Measurements from ENCODE around the gene SNX13.
"Not testable (repeated sequence)": the region's sequence is repeated elsewhere in the genome, so short reads cannot be mapped to it uniquely, and the experiment has no call there.

The SNX13 gene

DNA sequence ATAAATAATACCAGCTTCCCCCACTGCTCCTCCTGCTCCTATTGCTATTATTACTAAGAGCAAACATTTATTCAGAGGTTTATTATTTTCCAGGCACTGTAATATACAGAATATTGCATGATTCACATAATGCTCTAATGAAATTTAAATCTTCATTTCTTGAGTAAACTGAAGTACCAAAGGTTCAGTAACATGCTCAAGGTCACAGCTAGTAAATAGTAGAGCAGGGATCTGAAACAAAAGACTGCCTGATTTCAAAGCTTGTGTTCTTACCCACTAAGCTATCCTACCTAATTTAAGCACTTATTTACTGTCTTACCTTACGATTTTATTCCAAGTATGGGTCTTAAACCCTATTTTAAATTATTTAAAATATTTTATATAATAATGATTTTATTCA lies 126.2 kb downstream of the SNX13 start:
- Histone ChIP-seq H3K27ac (no peak overlapping the region), H3K4me3 (IDR thresholded peaks at IDR 0.05; ENCODE audit: insufficient read depth, low read depth, low read length) (no peak overlapping the region), H3K4me2 (no peak overlapping the region), H3K4me1 (ENCODE audit: low read depth, poor library complexity, severe bottlenecking) (no peaks in the 10 kb centered on the region), H2AFZ (ENCODE audit: low read depth) (no peak overlapping the region), H3K9ac (no peak overlapping the region), H3K36me3 (ENCODE audit: insufficient read depth) (no peaks in the 10 kb centered on the region), H4K20me1 (ENCODE audit: insufficient read depth) (no peaks in the 10 kb centered on the region), H3K79me2 (ENCODE audit: insufficient read depth, low read depth) (no peaks in the 10 kb centered on the region), H3K27me3 (ENCODE audit: insufficient read depth, low read depth) (no peaks in the 10 kb centered on the region)
- no peak for TF ChIP-seq CTCF (conservative IDR thresholded peaks at IDR 0.05; ENCODE audit: low read depth, low read length)

DNA sequence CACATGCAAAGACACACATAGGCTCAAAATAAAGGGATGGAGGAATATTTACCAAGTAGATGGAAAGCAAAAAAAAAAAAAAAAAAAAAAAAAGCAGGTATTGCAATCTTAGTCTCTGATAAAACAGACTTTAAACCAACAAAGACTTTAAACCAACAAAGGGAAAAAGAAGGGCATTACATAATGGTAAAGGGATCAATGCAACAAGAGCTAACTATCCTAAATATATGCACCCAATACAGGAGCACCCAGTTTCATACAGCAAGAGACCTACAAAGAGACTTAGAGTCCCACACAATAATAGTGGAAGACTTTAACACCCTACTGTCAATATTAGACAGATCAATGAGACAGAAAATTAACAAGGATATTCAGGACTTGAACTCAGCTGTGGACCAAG lies 131.1 kb downstream of the SNX13 start:
- not testable (repeated sequence) for H3K4me3 ChIP-seq (IDR thresholded peaks at IDR 0.05; ENCODE audit: insufficient read depth, low read depth, low read length); H3K36me3 ChIP-seq (ENCODE audit: insufficient read depth)

GRCh38 chr7:17807242-17807641 lies 133.1 kb downstream of the SNX13 start:
- H3K27me3 ChIP-seq (ENCODE audit: insufficient read depth, low read depth) = no peaks in the 10 kb centered on the region
- no peak overlapping the region for H3K27ac ChIP-seq
- no peaks in the 10 kb centered on the region for H4K20me1 ChIP-seq (ENCODE audit: insufficient read depth)
- no peak overlapping the region for H2AFZ ChIP-seq (ENCODE audit: low read depth)
- no peaks in the 10 kb centered on the region for H3K4me1 ChIP-seq (ENCODE audit: low read depth, poor library complexity, severe bottlenecking)
- no peak overlapping the region for H3K4me2 ChIP-seq
- TF ChIP-seq CTCF (conservative IDR thresholded peaks at IDR 0.05; ENCODE audit: low read depth, low read length) = no peak
- H3K36me3 ChIP-seq (ENCODE audit: insufficient read depth) = no peaks in the 10 kb centered on the region
- H3K79me2 ChIP-seq (ENCODE audit: insufficient read depth, low read depth) = no peaks in the 10 kb centered on the region
- H3K4me3 ChIP-seq (IDR thresholded peaks at IDR 0.05; ENCODE audit: insufficient read depth, low read depth, low read length) = no peak overlapping the region
- no peak overlapping the region for H3K9ac ChIP-seq

More for the DNA sequence above, 131.1 kb downstream of the SNX13 start:
- not testable (repeated sequence) for H3K27me3 ChIP-seq (ENCODE audit: insufficient read depth, low read depth); H3K4me1 ChIP-seq (ENCODE audit: low read depth, poor library complexity, severe bottlenecking); H3K79me2 ChIP-seq (ENCODE audit: insufficient read depth, low read depth); H3K9ac ChIP-seq; H3K4me2 ChIP-seq; H4K20me1 ChIP-seq (ENCODE audit: insufficient read depth); H3K27ac ChIP-seq; H2AFZ ChIP-seq (ENCODE audit: low read depth)

GRCh38 chr7:17806631-17807030 lies 133.7 kb downstream of the SNX13 start:
- H3K4me3 ChIP-seq (IDR thresholded peaks at IDR 0.05; ENCODE audit: insufficient read depth, low read depth, low read length) = no peak overlapping the region
- H4K20me1 ChIP-seq (ENCODE audit: insufficient read depth) = no peaks in the 10 kb centered on the region
- H3K9ac ChIP-seq = no peak overlapping the region
- H2AFZ ChIP-seq (ENCODE audit: low read depth) = no peak overlapping the region
- H3K27ac ChIP-seq = no peak overlapping the region
- no peak overlapping the region for H3K4me2 ChIP-seq
- no peaks in the 10 kb centered on the region for H3K4me1 ChIP-seq (ENCODE audit: low read depth, poor library complexity, severe bottlenecking)
- TF ChIP-seq CTCF (conservative IDR thresholded peaks at IDR 0.05; ENCODE audit: low read depth, low read length) = no peak
- no peaks in the 10 kb centered on the region for H3K79me2 ChIP-seq (ENCODE audit: insufficient read depth, low read depth)
- no peaks in the 10 kb centered on the region for H3K36me3 ChIP-seq (ENCODE audit: insufficient read depth)
- H3K27me3 ChIP-seq (ENCODE audit: insufficient read depth, low read depth) = no peaks in the 10 kb centered on the region

DNA sequence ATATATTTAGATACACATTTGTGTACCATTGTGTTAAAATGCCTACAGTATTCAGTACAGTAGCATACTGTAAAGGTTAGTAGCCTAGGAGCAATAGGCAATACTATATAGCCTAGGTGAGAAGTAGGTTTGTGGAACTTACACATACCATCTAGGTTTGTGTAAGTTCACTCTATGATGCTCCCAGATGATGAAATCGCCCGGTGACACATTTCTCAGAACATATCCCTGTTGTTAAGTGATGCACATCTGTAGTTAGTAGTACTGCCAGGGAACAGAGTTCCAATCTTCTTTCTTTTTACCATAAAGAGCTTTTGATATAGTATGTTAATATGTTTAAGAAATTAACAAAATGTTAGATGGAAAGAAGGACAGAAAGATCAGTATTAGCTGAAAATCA lies 138.2 kb downstream of the SNX13 start:
- H3K27ac ChIP-seq = no peak overlapping the region

More for the DNA sequence above, 138.2 kb downstream of the SNX13 start:
- Histone ChIP-seq H3K9ac (no peak overlapping the region), H3K4me1 (ENCODE audit: low read depth, poor library complexity, severe bottlenecking) (no peaks in the 10 kb centered on the region), H4K20me1 (ENCODE audit: insufficient read depth) (no peaks in the 10 kb centered on the region), H3K4me2 (no peak overlapping the region), H3K4me3 (IDR thresholded peaks at IDR 0.05; ENCODE audit: insufficient read depth, low read depth, low read length) (no peak overlapping the region), H3K36me3 (ENCODE audit: insufficient read depth) (no peaks in the 10 kb centered on the region), H3K27me3 (ENCODE audit: insufficient read depth, low read depth) (no peaks in the 10 kb centered on the region), H3K79me2 (ENCODE audit: insufficient read depth, low read depth) (no peaks in the 10 kb centered on the region), H2AFZ (ENCODE audit: low read depth) (no peak overlapping the region)
- no peak for TF ChIP-seq CTCF (conservative IDR thresholded peaks at IDR 0.05; ENCODE audit: low read depth, low read length)

Measured in KMS-11 (cell line).